GM23338 (cell line): Measurements from ENCODE around the gene SLC6A12. TPM values are rescaled to one million over a fixed set of nuclear protein-coding genes. Genes with fewer than 3 reads are reported as not detected.

ENCODE experiments used
- ATAC-seq: fragments of 200-7000 bp; cut with Tn5 transposase; 3 replicates; pipeline ENCODE4 v1.9.1; 2020
- DNase-seq: peaks from one replicate; pipeline ENCODE4 v3.0.0-alpha.2; 2015; ENCODE audit warnings: low spot score
- H2AFZ ChIP-seq: fragments of 200-600 bp; sonication (generic); 2 replicates; pipeline ENCODE4 v1.8.0; 2016; ENCODE audit warnings: antibody characterized with exemption, mild to moderate bottlenecking, moderate library complexity
- H3F3A ChIP-seq: fragments of 200-600 bp; sonication (generic); replicated peaks from 2 replicates; pipeline ENCODE4 v1.8.0; 2017; ENCODE audit warnings: antibody characterized with exemption, mixed run types, low read depth
- H3K27ac ChIP-seq: fragments of 200-600 bp; sonication (generic); 2 replicates; pipeline ENCODE4 v1.6.1; 2016; ENCODE audit warnings: low read depth
- H3K27me3 ChIP-seq: fragments of 200-600 bp; sonication (generic); 2 replicates; pipeline ENCODE4 v1.8.0; 2016; ENCODE audit warnings: mild to moderate bottlenecking, mixed run types, moderate library complexity; ENCODE audit not compliant: insufficient read depth
- H3K36me3 ChIP-seq: fragments of 200-600 bp; sonication (generic); 2 replicates; pipeline ENCODE4 v1.8.0; 2016; ENCODE audit warnings: mild to moderate bottlenecking; ENCODE audit not compliant: insufficient read depth
- H3K4me1 ChIP-seq: fragments of 200-600 bp; sonication (generic); 2 replicates; pipeline ENCODE4 v1.8.0; 2016; ENCODE audit warnings: mild to moderate bottlenecking, moderate library complexity; ENCODE audit not compliant: insufficient read depth
- H3K4me2 ChIP-seq: fragments of 200-600 bp; sonication (generic); 2 replicates; pipeline ENCODE4 v1.7.1; 2017; ENCODE audit warnings: mixed run types
- H3K4me3 ChIP-seq: fragments of 200-600 bp; sonication (generic); 2 replicates; pipeline ENCODE4 v1.6.1; 2016; ENCODE audit warnings: mixed run types
- H3K79me2 ChIP-seq: fragments of 200-600 bp; sonication (generic); replicated peaks from 2 replicates; pipeline ENCODE4 v1.8.0; 2017; ENCODE audit warnings: mild to moderate bottlenecking; ENCODE audit not compliant: insufficient read depth
- H3K9me2 ChIP-seq: fragments of 200-600 bp; sonication (generic); 2 replicates; pipeline ENCODE4 v1.8.0; 2017; ENCODE audit not compliant: insufficient read depth
- H4K20me1 ChIP-seq: fragments of 200-600 bp; sonication (generic); replicated peaks from 2 replicates; pipeline ENCODE4 v1.8.0; 2017; ENCODE audit warnings: mild to moderate bottlenecking; ENCODE audit not compliant: insufficient read depth
- H3K27ac Mint-ChIP-seq: 2 replicates; pipeline ENCODE4 v1.8.0; 2020; ENCODE audit warnings: inconsistent platforms, mild to moderate bottlenecking, moderate library complexity, mixed read lengths
- H3K27me3 Mint-ChIP-seq: 3 replicates; pipeline ENCODE4 v1.8.0; 2022; ENCODE audit warnings: low read depth, mild to moderate bottlenecking, moderate library complexity, mixed read lengths, inconsistent platforms; ENCODE audit not compliant: insufficient read depth, poor library complexity
- H3K36me3 Mint-ChIP-seq: 3 replicates; pipeline ENCODE4 v1.8.0; 2021; ENCODE audit warnings: low read depth, mild to moderate bottlenecking, inconsistent platforms, moderate library complexity, mixed read lengths
- H3K4me1 Mint-ChIP-seq: 3 replicates; pipeline ENCODE4 v1.8.0; 2020; ENCODE audit warnings: mild to moderate bottlenecking, inconsistent platforms, mixed read lengths
- H3K4me3 Mint-ChIP-seq: 3 replicates; pipeline ENCODE4 v1.8.0; 2021; ENCODE audit warnings: moderate library complexity, mild to moderate bottlenecking, inconsistent platforms, mixed read lengths
- H3K9me3 Mint-ChIP-seq: 3 replicates; pipeline ENCODE4 v1.8.0; 2020; ENCODE audit warnings: moderate library complexity, mild to moderate bottlenecking, inconsistent platforms, mixed read lengths
- CREB1 ChIP-seq: fragments of 250-450 bp; sonication (Bioruptor Pico); IDR thresholded peaks from 2 replicates; pipeline ENCODE4 v1.5.0; 2020; ENCODE audit warnings: low read depth, mild to moderate bottlenecking, moderate library complexity
- EZH2 ChIP-seq: fragments of 200-600 bp; sonication (generic); IDR thresholded peaks from one replicate; pipeline ENCODE4 v1.8.0; 2017; ENCODE audit warnings: antibody characterized with exemption, mild to moderate bottlenecking, low read depth; ENCODE audit not compliant: unreplicated experiment
- EZH2phosphoT487 ChIP-seq: fragments of 200-600 bp; sonication (generic); IDR thresholded peaks from one replicate; pipeline ENCODE4 v1.8.1; 2018; ENCODE audit warnings: antibody characterized with exemption; ENCODE audit not compliant: unreplicated experiment
- JUNB ChIP-seq: IDR thresholded peaks from one replicate; pipeline ENCODE4 v1.6.1; 2016; ENCODE audit warnings: antibody characterized with exemption; ENCODE audit not compliant: unreplicated experiment
- POLR2AphosphoS5 ChIP-seq: IDR thresholded peaks from 2 replicates; pipeline ENCODE4 v1.6.1; 2016; ENCODE audit warnings: antibody characterized with exemption, low read depth
- STAT1 ChIP-seq: IDR thresholded peaks from one replicate; pipeline ENCODE4 v1.6.1; 2016; ENCODE audit warnings: antibody characterized with exemption; ENCODE audit not compliant: unreplicated experiment
- ZNF462 ChIP-seq: fragments of 250-450 bp; sonication (Bioruptor Pico); IDR thresholded peaks from 2 replicates; pipeline ENCODE4 v1.5.0; 2020; ENCODE audit warnings: mild to moderate bottlenecking, moderate library complexity
- polyA plus RNA-seq: library from polyadenylated mRNA; unstranded; fragments of >200 nt; fragmentation: Nextera tagmentation; extraction: Ambion mirVana; gene quantifications from 2 replicates; pipeline ENCODE4 v1.2.1, GENCODE V29; 2016
- total RNA-seq: library from RNA; depleted of rRNA; stranded (reverse); fragments of >200 nt; shearing (Covaris generic); gene quantifications from 2 replicates; pipeline ENCODE4 v1.2.3, GENCODE V29; 2014
- TF ChIP-seq, protein P1 (sequence below): IDR thresholded peaks from 2 replicates; pipeline ENCODE4 v1.6.1; 2016; ENCODE audit warnings: antibody characterized with exemption
- TF ChIP-seq, protein P2 (sequence below), 2 experiments: fragments of 200-600 bp in 1 of 2; sonication (generic) in 1 of 2; conservative IDR thresholded peaks; 2 replicates each; pipeline versions ENCODE4 v1.5.1 to v1.6.1; 2016 to 2017; ENCODE audit warnings: antibody characterized with exemption in 2 of 2, low read depth in 2 of 2, mild to moderate bottlenecking in 2 of 2, moderate library complexity in 1 of 2

SLC6A12 gene
- total and polyA plus RNA-seq, 2 experiments from 2014 or later: 0.56 TPM; not detected in 1

- no peaks in the 10 kb centered on the region for H4K20me1 ChIP-seq
- no peaks in the 10 kb centered on the region for H3K27me3 ChIP-seq
- ATAC-seq (no peak), DNase-seq (no peak)
- H3K4me3 Mint-ChIP-seq: no peak overlapping the region
- H3K79me2 ChIP-seq: no peaks in the 10 kb centered on the region
- no peak overlapping the region for H3K4me3 ChIP-seq
- no peaks in the 10 kb centered on the region for H3K36me3 ChIP-seq
- no peaks in the 10 kb centered on the region for H3K9me3 Mint-ChIP-seq
- H3K36me3 Mint-ChIP-seq: no peaks in the 10 kb centered on the region
- no peaks in the 10 kb centered on the region for H3F3A ChIP-seq
- no peak overlapping the region; the same call in 1 of the 2 replicates for H2AFZ ChIP-seq
- H3K27ac Mint-ChIP-seq: no peak overlapping the region
- no peak overlapping the region for H3K27ac ChIP-seq
- no peak overlapping the region for H3K4me2 ChIP-seq
- H3K27me3 Mint-ChIP-seq: peaks cover 8% of the 10 kb centered on the region
- H3K4me1 ChIP-seq: no peaks in the 10 kb centered on the region
- H3K9me2 ChIP-seq: no peaks in the 10 kb centered on the region; the same call in 1 of the 2 replicates
- TF ChIP-seq, protein P1, sequence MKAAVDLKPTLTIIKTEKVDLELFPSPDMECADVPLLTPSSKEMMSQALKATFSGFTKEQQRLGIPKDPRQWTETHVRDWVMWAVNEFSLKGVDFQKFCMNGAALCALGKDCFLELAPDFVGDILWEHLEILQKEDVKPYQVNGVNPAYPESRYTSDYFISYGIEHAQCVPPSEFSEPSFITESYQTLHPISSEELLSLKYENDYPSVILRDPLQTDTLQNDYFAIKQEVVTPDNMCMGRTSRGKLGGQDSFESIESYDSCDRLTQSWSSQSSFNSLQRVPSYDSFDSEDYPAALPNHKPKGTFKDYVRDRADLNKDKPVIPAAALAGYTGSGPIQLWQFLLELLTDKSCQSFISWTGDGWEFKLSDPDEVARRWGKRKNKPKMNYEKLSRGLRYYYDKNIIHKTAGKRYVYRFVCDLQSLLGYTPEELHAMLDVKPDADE: no peak
- TF ChIP-seq ZNF462 (no peak), EZH2phosphoT487 (no peak), POLR2AphosphoS5 (no peak), CREB1 (no peak), EZH2 (no peak), JUNB (no peak), STAT1 (no peak)
- TF ChIP-seq, protein P2, sequence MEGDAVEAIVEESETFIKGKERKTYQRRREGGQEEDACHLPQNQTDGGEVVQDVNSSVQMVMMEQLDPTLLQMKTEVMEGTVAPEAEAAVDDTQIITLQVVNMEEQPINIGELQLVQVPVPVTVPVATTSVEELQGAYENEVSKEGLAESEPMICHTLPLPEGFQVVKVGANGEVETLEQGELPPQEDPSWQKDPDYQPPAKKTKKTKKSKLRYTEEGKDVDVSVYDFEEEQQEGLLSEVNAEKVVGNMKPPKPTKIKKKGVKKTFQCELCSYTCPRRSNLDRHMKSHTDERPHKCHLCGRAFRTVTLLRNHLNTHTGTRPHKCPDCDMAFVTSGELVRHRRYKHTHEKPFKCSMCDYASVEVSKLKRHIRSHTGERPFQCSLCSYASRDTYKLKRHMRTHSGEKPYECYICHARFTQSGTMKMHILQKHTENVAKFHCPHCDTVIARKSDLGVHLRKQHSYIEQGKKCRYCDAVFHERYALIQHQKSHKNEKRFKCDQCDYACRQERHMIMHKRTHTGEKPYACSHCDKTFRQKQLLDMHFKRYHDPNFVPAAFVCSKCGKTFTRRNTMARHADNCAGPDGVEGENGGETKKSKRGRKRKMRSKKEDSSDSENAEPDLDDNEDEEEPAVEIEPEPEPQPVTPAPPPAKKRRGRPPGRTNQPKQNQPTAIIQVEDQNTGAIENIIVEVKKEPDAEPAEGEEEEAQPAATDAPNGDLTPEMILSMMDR (conservative IDR thresholded peaks at IDR 0.05; ENCODE audit: low read depth in 2 of 2): no peak
- peaks cover 14% of the 10 kb centered on the region for H3K4me1 Mint-ChIP-seq
Measured at GRCh38 chr12:257521-258321, 43.8 kb upstream of the SLC6A12 start.
